Erythroblast (primary cell): ENCODE results near the gene TBC1D1.

Source experiments
- GATA1 ChIP-seq: IDR thresholded peaks from 2 replicates; pipeline ENCODE4 v1.6.1; 2011; ENCODE audit warnings: low read depth, mild to moderate bottlenecking, control low read depth, low read length, moderate library complexity
- POLR2A ChIP-seq: IDR thresholded peaks from 2 replicates; pipeline ENCODE4 v1.6.1; 2011; ENCODE audit warnings: mild to moderate bottlenecking, low read length

GRCh38 chr4:38117591-38117990, 226.7 kb downstream of the TBC1D1 start:
- TF ChIP-seq POLR2A (no peak), GATA1 (no peak)
